ENCODE results near the gene PSME3IP1. TPM values are rescaled to one million over a fixed set of nuclear protein-coding genes. Genes with fewer than 3 reads are reported as not detected.

Gene PSME3IP1
- total RNA-seq, 3 donors from 2014 or later: 64.8 to 81.4 (median 69.8) TPM

DNA sequence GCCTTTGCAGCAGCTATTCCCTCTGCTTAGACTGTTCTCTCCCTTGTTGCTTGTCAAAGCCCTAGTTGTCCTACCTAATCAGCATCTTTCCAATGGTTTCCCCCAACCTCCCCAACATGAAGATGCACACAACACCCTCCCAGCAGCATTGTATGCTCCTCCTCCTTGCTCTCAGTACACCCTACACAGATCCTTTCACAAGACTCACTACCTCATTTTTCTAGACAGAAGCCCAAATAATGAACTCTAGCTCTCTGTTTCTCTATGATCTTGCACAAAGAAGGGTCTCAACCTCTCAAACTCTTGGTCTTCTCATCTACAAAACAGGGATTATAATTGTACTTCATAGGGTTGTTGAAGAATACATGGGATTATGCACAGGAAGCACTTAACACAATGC, 19.4 kb downstream of the PSME3IP1 start:
- DNase-seq (ENCODE audit: low spot score in 2 of 2): no peak
- no peaks in the 10 kb centered on the region for H3K36me3 ChIP-seq
- H3K27ac ChIP-seq: peak overlapping the region in 1 of 2 donors; percentile 58
- intact Hi-C loops (cut with DNase I; ENCODE audit: low total_unique reads): loop anchor here (2.0 kb wide), 1 partner anchor 68 kb away; no protein-coding TSS in a partner anchor
- no peaks in the 10 kb centered on the region for H3K4me1 ChIP-seq
- no peak for TF ChIP-seq POLR2A (IDR thresholded peaks at IDR 0.05)
- no peak for TF ChIP-seq POLR2AphosphoS5 (IDR thresholded peaks at IDR 0.05)
- no peak for TF ChIP-seq CTCF (IDR thresholded peaks at IDR 0.05)
- H3K27me3 ChIP-seq: no peaks in the 10 kb centered on the region
- no peaks in the 10 kb centered on the region for H3K9me3 ChIP-seq
- H3K4me3 ChIP-seq: no peak overlapping the region

DNA sequence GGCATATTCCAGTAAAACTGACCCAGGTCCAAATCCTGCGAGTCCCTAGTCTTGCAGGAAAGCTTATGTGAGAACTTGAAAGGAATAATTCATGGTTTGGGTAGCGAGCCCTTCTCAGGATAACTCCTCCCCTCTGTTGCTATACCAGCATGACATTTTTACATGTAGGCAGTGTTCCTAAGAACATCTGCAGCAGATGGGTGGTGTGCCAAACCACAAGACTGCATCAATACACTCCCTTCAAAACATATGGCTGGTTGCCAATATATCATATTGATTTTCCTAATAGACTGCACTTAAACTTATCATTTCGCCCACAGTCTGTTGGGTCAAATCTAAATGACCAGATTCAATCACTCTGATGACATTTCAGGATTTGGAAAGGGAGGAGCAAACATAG, 19.9 kb downstream of the PSME3IP1 start:
- H3K27ac ChIP-seq: peak overlapping the region in 1 of 2 donors; percentile 58
- H3K27me3 ChIP-seq: no peaks in the 10 kb centered on the region
- TF ChIP-seq POLR2AphosphoS5 (IDR thresholded peaks at IDR 0.05): no peak
- no peak for TF ChIP-seq CTCF (IDR thresholded peaks at IDR 0.05)
- no peak for TF ChIP-seq POLR2A (IDR thresholded peaks at IDR 0.05)
- no peak overlapping the region for H3K4me3 ChIP-seq
- no peaks in the 10 kb centered on the region for H3K36me3 ChIP-seq
- intact Hi-C loops (cut with DNase I; ENCODE audit: low total_unique reads): loop anchor here (2.0 kb wide), 1 partner anchor 67 kb away; no protein-coding TSS in a partner anchor
- H3K4me1 ChIP-seq: no peaks in the 10 kb centered on the region
- no peaks in the 10 kb centered on the region for H3K9me3 ChIP-seq
- DNase-seq (ENCODE audit: low spot score in 2 of 2): no peak

GRCh38 chr16:57165483-57165882, 20.4 kb downstream of the PSME3IP1 start:
- intact Hi-C loops (cut with DNase I; ENCODE audit: low total_unique reads): no loop called here
- no peak for DNase-seq (ENCODE audit: low spot score in 2 of 2)
- Histone ChIP-seq H3K4me3 (no peak overlapping the region), H3K9me3 (no peaks in the 10 kb centered on the region), H3K27ac (no peak overlapping the region), H3K27me3 (no peaks in the 10 kb centered on the region), H3K4me1 (no peaks in the 10 kb centered on the region), H3K36me3 (no peaks in the 10 kb centered on the region)
- TF ChIP-seq POLR2A (IDR thresholded peaks at IDR 0.05) (no peak), CTCF (IDR thresholded peaks at IDR 0.05) (no peak), POLR2AphosphoS5 (IDR thresholded peaks at IDR 0.05) (no peak)

- Histone ChIP-seq H3K27ac (no peak overlapping the region), H3K36me3 (peaks cover 3% of the 10 kb centered on the region), H3K9me3 (no peaks in the 10 kb centered on the region), H3K27me3 (no peaks in the 10 kb centered on the region), H3K4me1 (no peaks in the 10 kb centered on the region), H3K4me3 (no peak overlapping the region)
- DNase-seq (ENCODE audit: low spot score in 2 of 2): no peak
- intact Hi-C loops (cut with DNase I; ENCODE audit: low total_unique reads): no loop called here
- TF ChIP-seq POLR2AphosphoS5 (IDR thresholded peaks at IDR 0.05) (no peak), CTCF (IDR thresholded peaks at IDR 0.05) (no peak), POLR2A (IDR thresholded peaks at IDR 0.05) (no peak)
Measured at GRCh38 chr16:57163842-57164241, 22.0 kb downstream of the PSME3IP1 start.

GRCh38 chr16:57159447-57159846, 26.4 kb downstream of the PSME3IP1 start:
- TF ChIP-seq POLR2A (IDR thresholded peaks at IDR 0.05) (no peak), POLR2AphosphoS5 (IDR thresholded peaks at IDR 0.05) (no peak), CTCF (IDR thresholded peaks at IDR 0.05) (no peak)
- intact Hi-C loops (cut with DNase I; ENCODE audit: low total_unique reads): no loop called here
- Histone ChIP-seq H3K27me3 (no peaks in the 10 kb centered on the region), H3K36me3 (peaks cover 3% of the 10 kb centered on the region), H3K4me1 (no peaks in the 10 kb centered on the region), H3K9me3 (no peaks in the 10 kb centered on the region), H3K27ac (no peak overlapping the region), H3K4me3 (no peak overlapping the region)
- no peak for DNase-seq (ENCODE audit: low spot score in 2 of 2)

Data from breast epithelium (tissue), 4 donors.